HL-60/S4 treated with retinoic acid at 250 ng/mL for 4 days and 3 days (cell line): ENCODE results near the gene CCDC68.

ENCODE experiments used
- in situ Hi-C: fragments of 300-500 bp; cut with MboI; formaldehyde crosslinking; loops from 2 replicates; pipeline ENCODE4 v1.7.0; 2022; ENCODE audit warnings: low sequenced_read_pairs

Gene CCDC68

DNA sequence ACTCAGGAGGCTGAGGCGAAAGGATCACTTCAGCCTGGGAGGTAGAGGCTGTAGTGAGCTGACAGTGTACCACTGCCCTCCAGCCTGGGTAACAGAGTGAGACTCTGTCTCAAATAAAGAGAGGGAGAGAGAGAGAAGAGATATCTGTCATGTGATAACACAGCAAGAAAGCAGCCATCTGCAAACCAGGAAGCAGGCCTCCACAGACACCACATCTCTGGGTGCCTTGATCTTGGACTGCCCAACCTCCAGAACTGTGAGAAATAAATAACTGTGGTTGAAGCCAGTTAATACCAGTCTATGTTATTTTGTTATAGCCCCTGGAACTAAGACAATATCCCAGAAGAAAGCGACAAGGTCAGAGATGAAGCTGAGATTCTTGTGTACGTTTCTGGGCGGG lies 2.6 kb upstream of the CCDC68 start:
- in situ Hi-C loops, result no loop called here

DNA sequence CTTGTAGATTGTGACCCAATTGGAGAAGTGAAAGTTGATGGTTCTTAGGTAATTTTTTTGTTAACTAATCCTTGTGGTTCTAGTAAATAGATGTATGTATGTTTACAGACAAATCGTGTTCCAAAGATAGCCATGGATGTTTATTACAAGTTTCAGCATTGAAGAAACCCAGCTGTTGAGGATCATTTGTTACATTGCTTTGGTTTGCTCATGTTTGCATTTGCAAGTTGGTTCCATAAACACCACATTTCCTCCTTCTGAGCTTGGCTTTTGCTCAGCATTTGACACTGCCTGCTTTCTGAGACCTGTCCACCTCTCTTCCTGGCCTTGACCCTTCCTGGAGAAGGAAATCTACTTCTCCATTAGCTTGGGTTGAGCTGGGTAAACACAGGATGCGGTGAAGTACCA lies 1.8 kb upstream of the CCDC68 start:
- in situ Hi-C loops, result no loop called here

- in situ Hi-C loops, result no loop called here
Measured at GRCh38 chr18:54960197-54960596, 936 bp upstream of the CCDC68 start.

- in situ Hi-C loops, result no loop called here
Measured at GRCh38 chr18:54957996-54958395, 1.3 kb downstream of the CCDC68 start.

- in situ Hi-C loops, result no loop called here
Measured at GRCh38 chr18:54957296-54957832, 1.9 kb downstream of the CCDC68 start.

DNA sequence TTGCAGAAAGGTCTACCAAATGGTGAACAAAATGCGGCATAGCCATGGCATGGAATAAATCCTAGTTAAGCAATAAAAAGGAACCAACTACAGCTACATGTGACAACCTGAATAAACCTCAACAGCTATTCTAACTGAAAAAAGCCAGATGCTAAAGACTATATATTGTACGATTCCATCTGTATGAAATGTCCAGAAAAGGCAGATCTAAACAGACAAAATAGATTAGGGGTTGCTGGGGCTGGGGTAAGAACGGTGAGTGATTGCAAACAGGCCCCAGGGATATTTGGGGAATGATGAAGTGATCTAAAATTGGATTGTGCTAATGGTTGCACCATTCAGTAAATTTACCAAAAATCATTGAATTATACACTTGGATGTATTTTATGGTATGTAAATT lies 2.8 kb downstream of the CCDC68 start:
- in situ Hi-C loops, result no loop called here

GRCh38 chr18:54952026-54952425 lies 7.2 kb downstream of the CCDC68 start:
- in situ Hi-C loops, result no loop called here

GRCh38 chr18:54950221-54950620 lies 9.0 kb downstream of the CCDC68 start:
- in situ Hi-C loops, result no loop called here

DNA sequence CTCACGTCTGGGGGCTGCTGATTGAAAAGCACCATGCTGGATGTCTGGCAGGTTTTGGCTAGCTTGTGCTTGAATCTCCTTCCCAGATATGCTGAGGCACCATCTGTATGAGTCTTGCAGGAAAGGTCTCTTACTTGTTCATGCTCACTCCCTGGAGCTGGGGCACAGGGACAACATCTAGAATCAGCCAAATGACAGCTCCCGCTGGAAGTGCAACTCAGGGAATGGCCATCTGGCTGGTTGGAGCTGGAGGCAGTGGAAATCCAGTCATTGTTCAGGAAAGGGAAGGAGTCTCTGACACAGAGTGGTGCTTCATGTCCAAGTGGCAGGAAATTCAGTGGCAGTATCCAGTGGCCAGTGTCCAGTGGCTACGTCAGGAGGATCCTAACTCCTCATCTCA lies 9.7 kb downstream of the CCDC68 start:
- in situ Hi-C loops, result no loop called here

GRCh38 chr18:54948350-54948837 lies 10.9 kb downstream of the CCDC68 start:
- in situ Hi-C loops, result no loop called here

DNA sequence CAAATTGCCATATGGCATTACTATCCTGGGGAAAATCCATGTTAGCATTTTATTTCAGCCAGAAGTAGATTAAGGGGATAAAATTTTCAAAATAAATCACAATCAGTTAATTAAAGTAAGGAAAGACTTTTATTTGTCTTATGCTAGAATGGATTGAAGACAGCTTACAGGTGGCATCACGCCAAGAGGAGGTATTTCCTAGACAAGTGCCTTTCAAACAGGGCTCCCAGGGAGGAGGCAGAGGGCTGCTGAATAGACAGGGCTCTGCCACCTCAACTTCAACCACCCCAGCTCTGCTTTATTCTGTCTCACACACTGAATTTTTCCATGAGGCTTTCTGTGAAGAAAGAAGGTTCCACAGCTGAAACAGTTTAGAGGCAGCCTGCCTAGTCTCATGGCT lies 12.2 kb downstream of the CCDC68 start:
- in situ Hi-C loops, result no loop called here

DNA sequence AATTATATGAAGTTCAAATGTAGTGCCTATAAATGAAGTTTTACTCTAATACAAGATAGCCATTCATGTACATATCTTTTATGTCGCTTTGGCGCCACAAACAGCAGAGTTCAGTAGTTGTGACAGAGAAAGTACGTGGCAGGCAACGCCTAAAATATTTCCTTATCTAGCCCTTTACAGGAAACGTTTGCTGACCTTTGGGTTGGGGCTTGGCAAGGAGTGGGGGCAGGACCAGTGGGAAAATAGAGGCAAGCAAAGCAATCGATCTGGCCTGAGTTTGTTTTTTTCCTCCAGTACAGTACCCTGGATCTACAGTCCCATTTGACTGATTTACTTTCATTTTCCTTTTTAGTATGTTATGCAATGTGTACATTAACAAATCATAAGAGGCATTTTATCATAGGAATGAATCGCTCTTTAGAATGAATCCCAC lies 13.1 kb downstream of the CCDC68 start:
- in situ Hi-C loops, result no loop called here

DNA sequence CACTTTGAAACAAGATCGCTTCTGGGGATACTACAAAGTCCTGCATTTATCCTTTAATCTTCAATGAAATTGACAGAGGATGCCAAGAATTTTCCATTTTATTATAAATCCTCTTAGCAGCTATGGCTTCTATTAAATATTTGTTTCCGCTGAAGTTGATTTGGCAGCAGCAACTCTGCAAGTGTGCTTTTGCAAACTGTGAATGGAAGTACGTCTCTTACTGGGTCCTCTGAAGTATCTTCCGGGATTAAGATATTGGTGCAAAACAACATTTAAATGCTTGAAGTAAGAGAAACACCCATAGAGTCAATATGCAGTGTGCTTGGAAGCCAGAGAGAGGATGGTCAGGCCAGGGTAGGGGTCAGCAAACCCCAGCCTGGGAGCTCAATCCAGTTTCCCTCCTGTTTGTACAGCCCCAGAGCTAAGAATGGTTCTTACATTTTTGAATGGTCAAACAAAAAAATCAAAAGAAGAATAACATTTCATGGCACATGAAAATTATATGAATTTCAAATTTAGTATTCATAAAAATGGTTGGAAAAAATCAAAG lies 13.6 kb downstream of the CCDC68 start:
- in situ Hi-C loops, result no loop called here

- in situ Hi-C loops, result no loop called here
Measured at GRCh38 chr18:54942569-54942968, 16.7 kb downstream of the CCDC68 start.

GRCh38 chr18:54942144-54942543 lies 17.1 kb downstream of the CCDC68 start:
- in situ Hi-C loops, result no loop called here

- in situ Hi-C loops, result no loop called here
Measured at GRCh38 chr18:54939361-54939917, 19.8 kb downstream of the CCDC68 start.

- in situ Hi-C loops, result no loop called here
Measured at GRCh38 chr18:54938506-54938905, 20.8 kb downstream of the CCDC68 start.

GRCh38 chr18:54932472-54932871 lies 26.8 kb downstream of the CCDC68 start:
- in situ Hi-C loops, result no loop called here

DNA sequence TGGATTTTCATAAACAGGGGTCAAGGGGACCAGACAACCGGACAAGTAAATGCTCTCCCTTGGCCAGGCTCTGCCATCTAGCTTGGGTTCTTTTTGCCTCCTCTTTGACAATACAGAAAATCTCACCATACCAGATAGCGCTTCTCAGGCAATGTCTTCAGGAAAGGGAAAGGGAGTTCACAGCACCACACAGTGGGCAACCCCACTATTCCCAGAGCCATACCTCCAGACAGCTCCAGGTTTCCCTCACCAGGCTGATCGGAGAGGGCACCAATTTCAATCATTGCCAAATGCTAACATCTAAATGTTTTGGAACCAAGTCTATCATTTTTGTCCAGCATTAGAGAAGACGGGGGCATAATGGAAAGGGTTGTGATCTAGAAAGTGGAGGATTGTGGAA lies 28.1 kb downstream of the CCDC68 start:
- in situ Hi-C loops, result no loop called here

- in situ Hi-C loops, result no loop called here
Measured at GRCh38 chr18:54928236-54928635, 31.0 kb downstream of the CCDC68 start.

GRCh38 chr18:54926593-54927325 lies 32.5 kb downstream of the CCDC68 start:
- in situ Hi-C loops, result no loop called here

GRCh38 chr18:54924948-54925347 lies 34.3 kb downstream of the CCDC68 start:
- in situ Hi-C loops, result no loop called here
